ENCODE results near the gene ST8SIA6.

Gene ST8SIA6

GRCh38 chr10:17272648-17273047 lies 181.7 kb downstream of the ST8SIA6 start:
- no peaks in the 10 kb centered on the region for H3K9me3 ChIP-seq (ENCODE audit: insufficient read depth, low read length)
- no peak overlapping the region for H3K4me3 ChIP-seq (ENCODE audit: insufficient read depth, low read length, poor library complexity, severe bottlenecking)
- no peak overlapping the region for H3K4me2 ChIP-seq (ENCODE audit: low read depth, low read length, poor library complexity, severe bottlenecking)
- H3K27me3 ChIP-seq (ENCODE audit: low read length): no peaks in the 10 kb centered on the region
- H2AFZ ChIP-seq (ENCODE audit: low read depth, low read length, severe bottlenecking): no peak overlapping the region
- no peak overlapping the region for H3K9ac ChIP-seq (ENCODE audit: low read length)
- H3K9me2 ChIP-seq (replicated peaks; ENCODE audit: insufficient read depth, low read length): no peaks in the 10 kb centered on the region
- no peaks in the 10 kb centered on the region for H3K79me2 ChIP-seq (ENCODE audit: insufficient read depth, low read length)
- no peaks in the 10 kb centered on the region for H3K36me3 ChIP-seq (ENCODE audit: low read length)
- no peaks in the 10 kb centered on the region for H4K20me1 ChIP-seq (ENCODE audit: low read depth, low read length)
- no peak for TF ChIP-seq EZH2phosphoT487 (conservative IDR thresholded peaks at IDR 0.05; ENCODE audit: low read length)
- no peak for TF ChIP-seq CTCF (IDR thresholded peaks at IDR 0.05; ENCODE audit: insufficient read depth, low read length, poor library complexity, severe bottlenecking)
- no peak overlapping the region for H3K27ac ChIP-seq (ENCODE audit: low read depth, low read length)
- no peaks in the 10 kb centered on the region for H3F3A ChIP-seq (ENCODE audit: insufficient read depth)

All from SU-DHL-6 (cell line).